Measurements from ENCODE around the gene HIGD2A.

DNA sequence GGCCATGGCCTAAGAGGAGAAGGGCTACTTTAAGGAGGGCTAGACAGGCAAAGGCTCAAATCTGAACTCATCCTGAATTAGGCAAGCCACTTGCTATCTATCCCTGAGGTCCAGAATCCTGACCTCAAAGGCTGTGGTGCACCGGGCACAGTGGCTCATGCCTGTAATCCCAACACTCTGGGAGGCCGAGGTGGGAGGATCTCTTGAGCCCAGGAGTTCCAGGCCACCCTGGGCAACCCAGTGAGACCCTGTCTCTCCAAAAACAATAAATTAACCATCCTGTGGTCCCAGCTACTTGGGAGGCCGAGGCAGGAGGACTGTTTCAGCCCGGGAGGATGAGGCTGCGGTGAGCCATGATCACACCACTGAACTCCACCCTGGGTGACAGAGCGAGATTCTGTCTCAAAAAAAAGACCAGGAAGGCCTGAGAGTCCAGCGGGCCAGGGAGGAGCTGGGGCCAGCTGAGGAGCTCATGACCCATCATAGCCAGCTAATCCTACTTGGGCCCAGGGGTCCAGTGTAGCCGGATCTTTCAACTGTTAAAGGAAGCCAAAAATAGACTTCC, 4.1 kb upstream of the HIGD2A start:
- TF ChIP-seq, protein P1, sequence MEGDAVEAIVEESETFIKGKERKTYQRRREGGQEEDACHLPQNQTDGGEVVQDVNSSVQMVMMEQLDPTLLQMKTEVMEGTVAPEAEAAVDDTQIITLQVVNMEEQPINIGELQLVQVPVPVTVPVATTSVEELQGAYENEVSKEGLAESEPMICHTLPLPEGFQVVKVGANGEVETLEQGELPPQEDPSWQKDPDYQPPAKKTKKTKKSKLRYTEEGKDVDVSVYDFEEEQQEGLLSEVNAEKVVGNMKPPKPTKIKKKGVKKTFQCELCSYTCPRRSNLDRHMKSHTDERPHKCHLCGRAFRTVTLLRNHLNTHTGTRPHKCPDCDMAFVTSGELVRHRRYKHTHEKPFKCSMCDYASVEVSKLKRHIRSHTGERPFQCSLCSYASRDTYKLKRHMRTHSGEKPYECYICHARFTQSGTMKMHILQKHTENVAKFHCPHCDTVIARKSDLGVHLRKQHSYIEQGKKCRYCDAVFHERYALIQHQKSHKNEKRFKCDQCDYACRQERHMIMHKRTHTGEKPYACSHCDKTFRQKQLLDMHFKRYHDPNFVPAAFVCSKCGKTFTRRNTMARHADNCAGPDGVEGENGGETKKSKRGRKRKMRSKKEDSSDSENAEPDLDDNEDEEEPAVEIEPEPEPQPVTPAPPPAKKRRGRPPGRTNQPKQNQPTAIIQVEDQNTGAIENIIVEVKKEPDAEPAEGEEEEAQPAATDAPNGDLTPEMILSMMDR (IDR thresholded peaks at IDR 0.05; ENCODE audit: extremely low read depth in 1 of 2, insufficient read depth in 1 of 2, low read depth in 1 of 2, low read length in 2 of 2): no peak
- no peak for TF ChIP-seq POLR2A (IDR thresholded peaks at IDR 0.05; ENCODE audit: low read depth, low read length)
- TF ChIP-seq EZH2 (IDR thresholded peaks at IDR 0.05; ENCODE audit: borderline replicate concordance, low read depth, low read length, severe bottlenecking): no peak
- no peak for TF ChIP-seq POLR2AphosphoS5 (IDR thresholded peaks at IDR 0.05; ENCODE audit: insufficient read depth, low read depth, low read length)
- no peak for TF ChIP-seq MAX (IDR thresholded peaks at IDR 0.05; ENCODE audit: insufficient read depth, insufficient read length)
- no peak for TF ChIP-seq MYC (IDR thresholded peaks at IDR 0.05; ENCODE audit: low read depth, low read length)
